Spleen (tissue), 7 donors: ENCODE data around the gene NHLRC4.

ENCODE experiments used
- POLR2A ChIP-seq, 3 donors: fragments of 450-650 bp; IDR thresholded peaks; one replicate each; pipeline ENCODE4 v1.5.1; 2017; ENCODE audit warnings: antibody characterized with exemption in 3 of 3, mild to moderate bottlenecking in 1 of 3
- POLR2AphosphoS5 ChIP-seq, 3 donors: sonication (generic); formaldehyde crosslinking; IDR thresholded peaks; one replicate each; pipeline ENCODE4 v1.5.1; 2017; ENCODE audit warnings: antibody characterized with exemption in 3 of 3
- TF ChIP-seq, protein P1 (sequence below), 11 experiments: fragments of 200-600 bp in 7 of 11; fragments of 450-650 bp in 4 of 11; sonication (generic) in 4 of 11; IDR thresholded peaks in 8 of 11; conservative IDR thresholded peaks in 3 of 11; 1 replicate in 7 of 11; 2 replicates in 4 of 11; pipeline versions ENCODE4 v1.4.0 to v1.8.0; 2016 to 2021; ENCODE audit warnings: antibody characterized with exemption in 11 of 11, inconsistent platforms in 4 of 11, mild to moderate bottlenecking in 1 of 11
- donor health status: DM: no; HTN: no; CAD: no; lungs with moderate emphysema.
- donor health status: DM: no; HTN: no; CAD: no.
- donor health status: DM: no; HTN: no; CAD: no.

DNA sequence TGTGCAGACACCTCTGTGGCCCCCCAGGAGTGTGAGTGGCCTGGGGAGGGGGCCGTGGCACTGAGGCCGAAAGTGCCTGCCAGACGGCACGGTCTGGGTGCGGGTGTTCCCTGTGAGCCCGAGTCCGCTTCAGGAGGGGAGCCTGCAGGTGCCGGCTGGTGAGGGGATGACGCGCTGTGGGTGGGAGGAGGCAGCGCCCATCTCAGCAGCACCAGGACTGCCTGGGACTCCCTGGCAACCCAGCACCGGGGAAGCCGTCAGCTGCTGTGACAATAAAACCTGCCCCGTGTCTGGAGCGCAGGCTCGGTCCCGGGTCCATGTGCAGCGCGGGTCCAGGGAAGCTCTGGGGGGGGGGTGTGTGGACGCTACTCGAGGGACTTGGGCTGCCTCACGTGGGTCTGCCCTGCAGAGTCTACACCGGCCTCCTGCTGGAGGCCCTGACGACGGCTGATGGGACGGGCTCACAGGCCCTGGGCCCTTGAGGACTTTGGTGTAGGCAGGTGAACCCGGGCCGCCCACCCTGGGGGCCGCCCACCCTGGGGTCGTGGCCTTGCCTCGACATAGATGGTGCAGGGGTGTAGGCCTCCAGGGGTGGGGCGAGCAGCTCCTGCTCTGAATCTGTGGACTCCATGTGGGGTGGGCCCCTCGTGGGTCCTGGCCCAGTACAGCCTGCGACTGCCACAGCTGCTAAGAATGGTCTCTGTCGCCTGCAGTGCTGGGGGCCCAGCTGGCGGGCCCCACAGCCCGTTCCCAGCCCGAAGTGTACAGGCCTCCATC lies 17.2 kb downstream of the NHLRC4 start:
- TF ChIP-seq, protein P1, sequence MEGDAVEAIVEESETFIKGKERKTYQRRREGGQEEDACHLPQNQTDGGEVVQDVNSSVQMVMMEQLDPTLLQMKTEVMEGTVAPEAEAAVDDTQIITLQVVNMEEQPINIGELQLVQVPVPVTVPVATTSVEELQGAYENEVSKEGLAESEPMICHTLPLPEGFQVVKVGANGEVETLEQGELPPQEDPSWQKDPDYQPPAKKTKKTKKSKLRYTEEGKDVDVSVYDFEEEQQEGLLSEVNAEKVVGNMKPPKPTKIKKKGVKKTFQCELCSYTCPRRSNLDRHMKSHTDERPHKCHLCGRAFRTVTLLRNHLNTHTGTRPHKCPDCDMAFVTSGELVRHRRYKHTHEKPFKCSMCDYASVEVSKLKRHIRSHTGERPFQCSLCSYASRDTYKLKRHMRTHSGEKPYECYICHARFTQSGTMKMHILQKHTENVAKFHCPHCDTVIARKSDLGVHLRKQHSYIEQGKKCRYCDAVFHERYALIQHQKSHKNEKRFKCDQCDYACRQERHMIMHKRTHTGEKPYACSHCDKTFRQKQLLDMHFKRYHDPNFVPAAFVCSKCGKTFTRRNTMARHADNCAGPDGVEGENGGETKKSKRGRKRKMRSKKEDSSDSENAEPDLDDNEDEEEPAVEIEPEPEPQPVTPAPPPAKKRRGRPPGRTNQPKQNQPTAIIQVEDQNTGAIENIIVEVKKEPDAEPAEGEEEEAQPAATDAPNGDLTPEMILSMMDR (IDR thresholded peaks at IDR 0.05 in 8 of 11, conservative IDR thresholded peaks at IDR 0.05 in 3 of 11) = no peak
- TF ChIP-seq POLR2A (IDR thresholded peaks at IDR 0.05) = no peak
- no peak for TF ChIP-seq POLR2AphosphoS5 (IDR thresholded peaks at IDR 0.05)
